Ishikawa (cell line): ENCODE data around the gene PYCR2.

ENCODE experiments used
- CEBPB ChIP-seq: IDR thresholded peaks from 2 replicates; pipeline ENCODE4 v1.6.1; 2012
- CREB1 ChIP-seq: IDR thresholded peaks from 2 replicates; pipeline ENCODE4 v1.6.1; 2012; ENCODE audit warnings: low read depth
- EGR1 ChIP-seq: IDR thresholded peaks from 2 replicates; pipeline ENCODE4 v1.6.1; 2012
- EP300 ChIP-seq: IDR thresholded peaks from 2 replicates; pipeline ENCODE4 v1.6.1; 2012; ENCODE audit warnings: borderline replicate concordance
- NFIC ChIP-seq: IDR thresholded peaks from 2 replicates; pipeline ENCODE4 v1.6.1; 2012
- RAD21 ChIP-seq: IDR thresholded peaks from 2 replicates; pipeline ENCODE4 v1.6.1; 2012; ENCODE audit warnings: low read depth
- TAF1 ChIP-seq: IDR thresholded peaks from 2 replicates; pipeline ENCODE4 v1.6.1; 2012; ENCODE audit warnings: low read depth, mild to moderate bottlenecking
- TEAD4 ChIP-seq: IDR thresholded peaks from 2 replicates; pipeline ENCODE4 v1.6.1; 2012
- YY1 ChIP-seq: IDR thresholded peaks from 2 replicates; pipeline ENCODE4 v1.6.1; 2012; ENCODE audit warnings: low read depth
- ZBTB7A ChIP-seq: IDR thresholded peaks from 2 replicates; pipeline ENCODE4 v1.6.1; 2012; ENCODE audit warnings: low read depth
- TF ChIP-seq, protein P1 (sequence below): IDR thresholded peaks from 2 replicates; pipeline ENCODE4 v1.6.1; 2012; ENCODE audit warnings: low read depth, mild to moderate bottlenecking
- TF ChIP-seq, protein P2 (sequence below): IDR thresholded peaks from 2 replicates; pipeline ENCODE4 v1.6.1; 2012
- TF ChIP-seq, protein P3 (sequence below): IDR thresholded peaks from 2 replicates; pipeline ENCODE4 v1.6.1; 2012

DNA sequence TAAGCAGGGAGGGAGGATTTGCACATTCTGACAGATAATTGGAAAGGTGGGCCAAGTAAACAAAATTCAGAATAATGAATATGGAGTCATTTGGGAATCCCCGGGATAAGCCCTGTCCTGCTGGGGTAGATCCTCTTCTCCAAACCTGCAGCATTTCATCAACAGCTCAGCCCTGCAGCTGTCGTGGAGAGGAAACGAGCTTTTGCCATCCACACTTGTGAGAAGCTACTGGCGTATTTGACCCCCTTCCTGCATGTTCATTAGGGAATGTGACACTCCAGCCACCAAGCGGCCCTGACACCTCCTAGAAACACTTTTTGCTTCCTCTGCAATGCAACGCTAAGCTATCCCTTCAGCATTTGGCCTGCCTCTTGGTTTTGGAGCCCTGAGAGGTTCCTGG, 25.0 kb upstream of the PYCR2 start:
- TF ChIP-seq CREB1 (no peak), RAD21 (no peak), NFIC (no peak), EP300 (no peak), TAF1 (no peak), ZBTB7A (no peak), YY1 (no peak), EGR1 (no peak), TEAD4 (no peak), CEBPB (no peak)
- TF ChIP-seq, protein P1, sequence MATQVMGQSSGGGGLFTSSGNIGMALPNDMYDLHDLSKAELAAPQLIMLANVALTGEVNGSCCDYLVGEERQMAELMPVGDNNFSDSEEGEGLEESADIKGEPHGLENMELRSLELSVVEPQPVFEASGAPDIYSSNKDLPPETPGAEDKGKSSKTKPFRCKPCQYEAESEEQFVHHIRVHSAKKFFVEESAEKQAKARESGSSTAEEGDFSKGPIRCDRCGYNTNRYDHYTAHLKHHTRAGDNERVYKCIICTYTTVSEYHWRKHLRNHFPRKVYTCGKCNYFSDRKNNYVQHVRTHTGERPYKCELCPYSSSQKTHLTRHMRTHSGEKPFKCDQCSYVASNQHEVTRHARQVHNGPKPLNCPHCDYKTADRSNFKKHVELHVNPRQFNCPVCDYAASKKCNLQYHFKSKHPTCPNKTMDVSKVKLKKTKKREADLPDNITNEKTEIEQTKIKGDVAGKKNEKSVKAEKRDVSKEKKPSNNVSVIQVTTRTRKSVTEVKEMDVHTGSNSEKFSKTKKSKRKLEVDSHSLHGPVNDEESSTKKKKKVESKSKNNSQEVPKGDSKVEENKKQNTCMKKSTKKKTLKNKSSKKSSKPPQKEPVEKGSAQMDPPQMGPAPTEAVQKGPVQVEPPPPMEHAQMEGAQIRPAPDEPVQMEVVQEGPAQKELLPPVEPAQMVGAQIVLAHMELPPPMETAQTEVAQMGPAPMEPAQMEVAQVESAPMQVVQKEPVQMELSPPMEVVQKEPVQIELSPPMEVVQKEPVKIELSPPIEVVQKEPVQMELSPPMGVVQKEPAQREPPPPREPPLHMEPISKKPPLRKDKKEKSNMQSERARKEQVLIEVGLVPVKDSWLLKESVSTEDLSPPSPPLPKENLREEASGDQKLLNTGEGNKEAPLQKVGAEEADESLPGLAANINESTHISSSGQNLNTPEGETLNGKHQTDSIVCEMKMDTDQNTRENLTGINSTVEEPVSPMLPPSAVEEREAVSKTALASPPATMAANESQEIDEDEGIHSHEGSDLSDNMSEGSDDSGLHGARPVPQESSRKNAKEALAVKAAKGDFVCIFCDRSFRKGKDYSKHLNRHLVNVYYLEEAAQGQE, result no peak
- TF ChIP-seq, protein P2, sequence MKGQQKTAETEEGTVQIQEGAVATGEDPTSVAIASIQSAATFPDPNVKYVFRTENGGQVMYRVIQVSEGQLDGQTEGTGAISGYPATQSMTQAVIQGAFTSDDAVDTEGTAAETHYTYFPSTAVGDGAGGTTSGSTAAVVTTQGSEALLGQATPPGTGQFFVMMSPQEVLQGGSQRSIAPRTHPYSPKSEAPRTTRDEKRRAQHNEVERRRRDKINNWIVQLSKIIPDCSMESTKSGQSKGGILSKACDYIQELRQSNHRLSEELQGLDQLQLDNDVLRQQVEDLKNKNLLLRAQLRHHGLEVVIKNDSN, result no peak
- TF ChIP-seq, protein P3, sequence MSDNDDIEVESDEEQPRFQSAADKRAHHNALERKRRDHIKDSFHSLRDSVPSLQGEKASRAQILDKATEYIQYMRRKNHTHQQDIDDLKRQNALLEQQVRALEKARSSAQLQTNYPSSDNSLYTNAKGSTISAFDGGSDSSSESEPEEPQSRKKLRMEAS, result no peak
